K562 treated with DMSO at 1 percent for 12 hours (cell line): Measurements from ENCODE around the gene SLC66A1. TPM values are rescaled to one million over a fixed set of nuclear protein-coding genes. Genes with fewer than 3 reads are reported as not detected.

Experiments used
- total RNA-seq: library from RNA; unstranded; fragments of 300-600 nt; gene quantifications from 2 replicates; pipeline ENCODE4 v1.2.3, GENCODE V29; 2022; ENCODE audit not compliant: insufficient read depth

The SLC66A1 gene
- 55.8 and 64.4 TPM in 2 replicates for total RNA-seq

GRCh38 chr1:19311931-19312781, at the start of gene SLC66A1, which contains the start of gene AKR7A2:
TSS of gene SLC66A1 (plus strand) at chr1:19312326. CDS start at chr1:19317678, 5,352 bp downstream.
TSS of gene AKR7A2 (minus strand) at chr1:19312144. CDS start at chr1:19312124, 20 bp downstream.

GRCh38 chr1:19288324-19289241, 23.5 kb upstream of the SLC66A1 start, which contains the start of gene AKR7A3:
TSS of gene AKR7A3 (minus strand) at chr1:19288770. CDS start at chr1:19288709, 61 bp downstream.

Other genes with a start within 250 kb of the SLC66A1 start
- 122 and 265 TPM in 2 replicates for gene UBR4, start 102.1 kb upstream of the SLC66A1 start, total RNA-seq
- gene EMC1, start 60.8 kb upstream of the SLC66A1 start, total RNA-seq: 9.3 and 46.3 TPM in 2 replicates
- 26.7 and 29.9 TPM in 2 replicates for gene MRTO4, start 60.5 kb upstream of the SLC66A1 start, total RNA-seq
- 1.8 TPM in 1 of 2 replicates, not detected in the other for gene AKR7A3, start 23.6 kb upstream of the SLC66A1 start, total RNA-seq
- gene AKR7A2, start 182 bp upstream of the SLC66A1 start, total RNA-seq: 148 and 165 TPM in 2 replicates
- gene CAPZB, start 173.2 kb downstream of the SLC66A1 start, total RNA-seq: 233 and 276 TPM in 2 replicates